COR-L47 (cell line): ENCODE measurements around the gene MYOCD.

Experiments
- DNase-seq: peaks from one replicate; lab custom pipeline; 2025; lab: John Stamatoyannopoulos, UW

MYOCD gene

GRCh38 chr17:12641084-12641483, 24.6 kb upstream of the MYOCD start:
- no peak for DNase-seq

- DNase-seq, result no peak
Observed at GRCh38 chr17:12642034-12642433, 23.7 kb upstream of the MYOCD start.

- no peak for DNase-seq
Observed at GRCh38 chr17:12643822-12644221, 21.9 kb upstream of the MYOCD start.

- no peak for DNase-seq
Observed at GRCh38 chr17:12644623-12645022, 21.1 kb upstream of the MYOCD start.

GRCh38 chr17:12646761-12647422, 18.8 kb upstream of the MYOCD start:
- no peak for DNase-seq

- no peak for DNase-seq
Observed at GRCh38 chr17:12648498-12648897, 17.2 kb upstream of the MYOCD start.

- no peak for DNase-seq
Observed at GRCh38 chr17:12655936-12656335, 9.8 kb upstream of the MYOCD start.

- DNase-seq, result no peak
Observed at GRCh38 chr17:12656354-12656753, 9.3 kb upstream of the MYOCD start.

- no peak for DNase-seq
Observed at GRCh38 chr17:12659500-12659899, 6.2 kb upstream of the MYOCD start.

GRCh38 chr17:12664252-12664651, 1.4 kb upstream of the MYOCD start:
- no peak for DNase-seq

- no peak for DNase-seq
Observed at GRCh38 chr17:12664894-12665262, 812 bp upstream of the MYOCD start.

GRCh38 chr17:12666718-12667117, 1.0 kb downstream of the MYOCD start:
- no peak for DNase-seq

- DNase-seq, result no peak
Observed at GRCh38 chr17:12667299-12667958, 1.7 kb downstream of the MYOCD start.

- DNase-seq, result no peak
Observed at GRCh38 chr17:12671906-12672305, 6.2 kb downstream of the MYOCD start.

GRCh38 chr17:12672947-12673346, 7.3 kb downstream of the MYOCD start:
- no peak for DNase-seq

- no peak for DNase-seq
Observed at GRCh38 chr17:12673788-12674187, 8.1 kb downstream of the MYOCD start.

GRCh38 chr17:12680407-12680897, 14.8 kb downstream of the MYOCD start:
- DNase-seq, result no peak

GRCh38 chr17:12680993-12681392, 15.3 kb downstream of the MYOCD start:
- no peak for DNase-seq

GRCh38 chr17:12683299-12683698, 17.6 kb downstream of the MYOCD start:
- no peak for DNase-seq

GRCh38 chr17:12686486-12686885, 20.8 kb downstream of the MYOCD start:
- no peak for DNase-seq

- no peak for DNase-seq
Observed at GRCh38 chr17:12688382-12688781, 22.7 kb downstream of the MYOCD start.

GRCh38 chr17:12691173-12691572, 25.5 kb downstream of the MYOCD start:
- DNase-seq, result no peak

- DNase-seq, result no peak
Observed at GRCh38 chr17:12693640-12694039, 27.9 kb downstream of the MYOCD start.

- DNase-seq, result no peak
Observed at GRCh38 chr17:12706070-12706469, 40.4 kb downstream of the MYOCD start.
